NCI-H187 treated with DMSO at 0.1 percent for 48 hours (cell line): ENCODE results near the gene SETD1A.

Experiments used
- DNase-seq: peaks from one replicate; lab custom pipeline; 2025; lab: John Stamatoyannopoulos, UW

The SETD1A gene

GRCh38 chr16:30957456-30958174 lies at the start of gene SETD1A:
Gene SETD1A (plus strand): TSS chr16:30957754. CDS start chr16:30958732, 978 bp downstream.
- peak; percentile 30 for DNase-seq

- DNase-seq = no peak
These were observed 47.0 kb upstream of the SETD1A start for GRCh38 chr16:30910427-30911029.

GRCh38 chr16:30912794-30913412 lies 44.7 kb upstream of the SETD1A start:
- DNase-seq = no peak

- DNase-seq = no peak
These were observed 42.7 kb upstream of the SETD1A start for GRCh38 chr16:30914830-30915229.

- DNase-seq = no peak
These were observed 38.9 kb upstream of the SETD1A start for GRCh38 chr16:30918614-30919013.

- no peak for DNase-seq
These were observed 36.7 kb upstream of the SETD1A start for GRCh38 chr16:30920891-30921290.

- DNase-seq = no peak
These were observed 36.2 kb upstream of the SETD1A start for GRCh38 chr16:30921459-30921747.

- peak; percentile 41 for DNase-seq
These were observed 35.7 kb upstream of the SETD1A start for GRCh38 chr16:30921748-30922419.

GRCh38 chr16:30922420-30922959 lies 35.1 kb upstream of the SETD1A start:
- peak; percentile 93 for DNase-seq

GRCh38 chr16:30922960-30923535 lies 34.5 kb upstream of the SETD1A start:
- peak; percentile 94 for DNase-seq

- DNase-seq = no peak
These were observed 33.9 kb upstream of the SETD1A start, which contains the start of gene FBXL19 for GRCh38 chr16:30923554-30924075. Gene FBXL19 (plus strand): TSS chr16:30923572. CDS start chr16:30925755, 2,183 bp downstream.

- no peak for DNase-seq
These were observed 33.3 kb upstream of the SETD1A start for GRCh38 chr16:30924076-30924912.

- DNase-seq = no peak
These were observed 32.5 kb upstream of the SETD1A start for GRCh38 chr16:30924913-30925631.

GRCh38 chr16:30925632-30925987 lies 31.9 kb upstream of the SETD1A start:
- DNase-seq = no peak

- DNase-seq = no peak
These were observed 31.4 kb upstream of the SETD1A start for GRCh38 chr16:30925995-30926811.

GRCh38 chr16:30926937-30927788 lies 30.4 kb upstream of the SETD1A start:
- DNase-seq = no peak

GRCh38 chr16:30927789-30928378 lies 29.7 kb upstream of the SETD1A start:
- DNase-seq = peak; percentile 53

GRCh38 chr16:30928390-30928789 lies 29.2 kb upstream of the SETD1A start:
- DNase-seq = no peak
